Liver (tissue), 9 donors: ENCODE data around the gene SLC30A1. TPM values are rescaled to one million over a fixed set of nuclear protein-coding genes. Genes with fewer than 3 reads are reported as not detected.

Experiments used
- DNase-seq: peaks from one replicate; pipeline ENCODE4 v3.0.0-alpha.2; 2017; ENCODE audit warnings: low spot score
- H3K27ac ChIP-seq, 2 donors: one replicate each; pipeline ENCODE4 v1.7.0; 2013; ENCODE audit warnings: inconsistent platforms in 2 of 2, low read length in 2 of 2, control low read depth in 1 of 2, low read depth in 1 of 2, mild to moderate bottlenecking in 1 of 2
- H3K27me3 ChIP-seq, 4 donors: one replicate each; pipeline versions ENCODE4 v1.6.1 to v1.7.0; 2013; ENCODE audit warnings: low read length in 3 of 4, inconsistent platforms in 1 of 4, mild to moderate bottlenecking in 1 of 4, moderate library complexity in 1 of 4; ENCODE audit not compliant: control insufficient read depth in 4 of 4, insufficient read depth in 4 of 4
- H3K36me3 ChIP-seq, 4 donors: one replicate each; pipeline versions ENCODE4 v1.6.1 to v1.7.0; 2013; ENCODE audit warnings: low read length in 3 of 4, mild to moderate bottlenecking in 3 of 4, low read depth in 1 of 4, moderate library complexity in 1 of 4; ENCODE audit not compliant: control insufficient read depth in 4 of 4, insufficient read depth in 3 of 4
- H3K4me1 ChIP-seq, 4 donors: one replicate each; pipeline versions ENCODE4 v1.6.1 to v1.7.0; 2013; ENCODE audit warnings: low read length in 3 of 4, mild to moderate bottlenecking in 3 of 4, moderate library complexity in 1 of 4; ENCODE audit not compliant: control insufficient read depth in 4 of 4, insufficient read depth in 4 of 4
- H3K4me3 ChIP-seq, 3 donors: one replicate each; pipeline versions ENCODE4 v1.6.1 to v1.7.0; 2013; ENCODE audit warnings: low read length in 3 of 3, control low read depth in 1 of 3, low read depth in 1 of 3, mild to moderate bottlenecking in 1 of 3
- H3K9ac ChIP-seq, 2 donors: one replicate each; pipeline ENCODE4 v1.7.0; 2013; ENCODE audit warnings: low read length in 2 of 2, mild to moderate bottlenecking in 2 of 2, moderate library complexity in 2 of 2, control low read depth in 1 of 2, low read depth in 1 of 2
- H3K9me3 ChIP-seq, 4 donors: one replicate each; pipeline versions ENCODE4 v1.6.1 to v1.7.0; 2013; ENCODE audit warnings: low read length in 3 of 4; ENCODE audit not compliant: control insufficient read depth in 4 of 4
- ATF3 ChIP-seq: IDR thresholded peaks from 2 replicates; pipeline ENCODE4 v1.6.1; 2016; ENCODE audit warnings: antibody characterized with exemption
- CTCF ChIP-seq: fragments of 150-350 bp; IDR thresholded peaks from 2 replicates; pipeline ENCODE4 v1.5.1; 2017; ENCODE audit warnings: improper control_type of control experiment, low read depth, low read length; ENCODE audit not compliant: missing input control
- HNF4A ChIP-seq, 2 donors: conservative IDR thresholded peaks; 2 replicates each; pipeline ENCODE4 v1.6.1; 2016; ENCODE audit warnings: antibody characterized with exemption in 2 of 2, mild to moderate bottlenecking in 2 of 2
- HNF4G ChIP-seq: IDR thresholded peaks from 2 replicates; pipeline ENCODE4 v1.6.1; 2016; ENCODE audit warnings: antibody characterized with exemption
- JUND ChIP-seq, 2 donors: IDR thresholded peaks; 2 replicates each; pipeline ENCODE4 v1.6.1; 2016; ENCODE audit warnings: antibody characterized with exemption in 2 of 2
- NR2F2 ChIP-seq: IDR thresholded peaks from 2 replicates; pipeline ENCODE4 v1.6.1; 2016; ENCODE audit warnings: antibody characterized with exemption
- RAD21 ChIP-seq, 2 donors: IDR thresholded peaks; 2 replicates each; pipeline ENCODE4 v1.6.1; 2016; ENCODE audit warnings: antibody characterized with exemption in 2 of 2, mild to moderate bottlenecking in 2 of 2
- REST ChIP-seq: IDR thresholded peaks from 2 replicates; pipeline ENCODE4 v1.6.1; 2016; ENCODE audit warnings: antibody characterized with exemption, mild to moderate bottlenecking
- RXRA ChIP-seq, 2 donors: IDR thresholded peaks; 2 replicates each; pipeline ENCODE4 v1.6.1; 2017 to 2018; ENCODE audit warnings: antibody characterized with exemption in 2 of 2, mild to moderate bottlenecking in 1 of 2
- SP1 ChIP-seq: IDR thresholded peaks from 2 replicates; pipeline ENCODE4 v1.6.1; 2018; ENCODE audit warnings: antibody characterized with exemption, mild to moderate bottlenecking
- TAF1 ChIP-seq: conservative IDR thresholded peaks from 2 replicates; pipeline ENCODE4 v1.6.1; 2016; ENCODE audit warnings: antibody characterized with exemption, mild to moderate bottlenecking
- WGBS: extraction: QIAGEN DNeasy Blood & Tissue Kit; methylation state at CpG from one replicate; pipeline ENCODE4 v1.1.7; 2013; 5-methylcytosine and 5-hydroxymethylcytosine counted together
- polyA plus RNA-seq, 2 donors: library from polyadenylated mRNA; stranded (reverse) in 1 of 2; unstranded in 1 of 2; fragments of 200-250 nt in 1 of 2; fragments of >200 nt in 1 of 2; fragmentation: Nextera tagmentation in 1 of 2; extraction: Ambion mirVana in 1 of 2; gene quantifications; one replicate each; pipeline versions ENCODE4 v1.2.1 to v1.2.3, GENCODE V29; 2013 to 2015
- total RNA-seq, 2 donors: library from RNA; depleted of rRNA; stranded (reverse); fragments of >200 nt; gene quantifications; one replicate each; pipeline ENCODE4 v1.2.3, GENCODE V29; 2014
- TF ChIP-seq, protein P1 (sequence below): IDR thresholded peaks from 2 replicates; pipeline ENCODE4 v1.6.1; 2016; ENCODE audit warnings: antibody characterized with exemption
- donor health status: healthy.
- donor health status: healthy.
- donor health status: healthy.
- donor health status: healthy.
- donor health status: healthy.

Gene SLC30A1
- total and polyA plus RNA-seq, 4 donors = 14.9 to 83.3 (median 39.4) TPM

DNA sequence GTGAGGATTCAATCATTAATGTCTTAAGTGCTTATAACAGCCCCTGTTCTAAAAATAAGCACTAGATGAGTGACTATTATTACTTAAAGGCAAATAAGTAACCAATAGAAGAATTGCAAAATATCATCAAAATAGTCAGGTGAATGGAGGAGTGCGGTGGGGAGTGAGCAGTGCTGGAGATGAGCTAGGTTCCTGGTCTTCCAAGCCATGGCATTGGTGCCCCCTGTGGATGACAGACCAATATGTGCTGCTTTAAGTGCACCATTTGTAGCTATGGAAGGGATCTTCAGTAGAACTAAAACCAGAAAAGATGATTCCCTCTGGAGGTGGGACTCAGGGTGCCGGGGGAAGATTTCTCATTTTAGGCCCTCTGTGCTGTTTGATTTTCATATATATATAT is 46.1 kb upstream of the SLC30A1 start:
- 68% methylated on average over 2 of the region's 2 CpGs for WGBS
- Histone ChIP-seq H3K27me3 (no peaks in the 10 kb centered on the region), H3K27ac (no peak overlapping the region), H3K36me3 (no peaks in the 10 kb centered on the region), H3K9me3 (no peaks in the 10 kb centered on the region), H3K9ac (no peak overlapping the region), H3K4me3 (no peak overlapping the region), H3K4me1 (peaks cover 0 to 4% (median 0%) of the 10 kb centered on the region in 4 donors)
- DNase-seq = no peak
- TF ChIP-seq TAF1 (no peak), HNF4A (conservative IDR thresholded peaks at IDR 0.05) (peak in 1 of 2 donors; percentile 21), CTCF (peak; percentile 51), RAD21 (IDR thresholded peaks at IDR 0.05) (peak; percentile 80 to 84)
- TF ChIP-seq, protein P1, sequence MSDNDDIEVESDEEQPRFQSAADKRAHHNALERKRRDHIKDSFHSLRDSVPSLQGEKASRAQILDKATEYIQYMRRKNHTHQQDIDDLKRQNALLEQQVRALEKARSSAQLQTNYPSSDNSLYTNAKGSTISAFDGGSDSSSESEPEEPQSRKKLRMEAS = no peak

DNA sequence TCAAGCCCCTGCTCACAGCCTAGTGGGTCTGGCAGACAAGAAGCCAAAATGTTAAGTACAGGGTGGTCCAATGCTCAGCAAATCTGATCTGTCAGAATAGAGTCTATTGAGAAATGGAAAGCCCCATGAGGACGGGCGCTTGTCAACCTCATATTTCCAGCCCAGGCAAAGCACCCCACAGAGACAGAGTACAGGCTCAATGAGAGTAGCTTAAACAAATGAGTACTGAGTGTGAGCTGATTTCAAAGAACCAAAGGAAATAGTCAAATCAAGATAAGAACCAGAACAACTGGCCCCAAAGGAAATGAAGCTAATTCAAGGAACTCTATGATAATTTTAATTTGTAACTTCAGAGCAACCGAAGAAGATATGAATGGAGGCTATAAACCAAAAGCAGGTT is 44.6 kb upstream of the SLC30A1 start:
- Histone ChIP-seq H3K36me3 (no peaks in the 10 kb centered on the region), H3K4me1 (peaks cover 0 to 15% (median 5%) of the 10 kb centered on the region in 4 donors), H3K9me3 (no peaks in the 10 kb centered on the region), H3K27me3 (no peaks in the 10 kb centered on the region), H3K4me3 (no peak overlapping the region), H3K27ac (no peak overlapping the region), H3K9ac (no peak overlapping the region)
- DNase-seq = no peak
- WGBS = 87% methylated on average over 3 of the region's 3 CpGs
- TF ChIP-seq JUND (IDR thresholded peaks at IDR 0.05) (no peak), HNF4G (no peak), ATF3 (no peak), HNF4A (conservative IDR thresholded peaks at IDR 0.05) (no peak), SP1 (no peak), NR2F2 (no peak), CTCF (no peak), RXRA (IDR thresholded peaks at IDR 0.05) (no peak), TAF1 (no peak), REST (no peak)
- TF ChIP-seq, protein P1 = no peak
